ENCODE results near the gene TREH.
A peak's percentile ranks its signal among the peaks of the same experiment; 100 is the strongest.

TREH gene

DNA sequence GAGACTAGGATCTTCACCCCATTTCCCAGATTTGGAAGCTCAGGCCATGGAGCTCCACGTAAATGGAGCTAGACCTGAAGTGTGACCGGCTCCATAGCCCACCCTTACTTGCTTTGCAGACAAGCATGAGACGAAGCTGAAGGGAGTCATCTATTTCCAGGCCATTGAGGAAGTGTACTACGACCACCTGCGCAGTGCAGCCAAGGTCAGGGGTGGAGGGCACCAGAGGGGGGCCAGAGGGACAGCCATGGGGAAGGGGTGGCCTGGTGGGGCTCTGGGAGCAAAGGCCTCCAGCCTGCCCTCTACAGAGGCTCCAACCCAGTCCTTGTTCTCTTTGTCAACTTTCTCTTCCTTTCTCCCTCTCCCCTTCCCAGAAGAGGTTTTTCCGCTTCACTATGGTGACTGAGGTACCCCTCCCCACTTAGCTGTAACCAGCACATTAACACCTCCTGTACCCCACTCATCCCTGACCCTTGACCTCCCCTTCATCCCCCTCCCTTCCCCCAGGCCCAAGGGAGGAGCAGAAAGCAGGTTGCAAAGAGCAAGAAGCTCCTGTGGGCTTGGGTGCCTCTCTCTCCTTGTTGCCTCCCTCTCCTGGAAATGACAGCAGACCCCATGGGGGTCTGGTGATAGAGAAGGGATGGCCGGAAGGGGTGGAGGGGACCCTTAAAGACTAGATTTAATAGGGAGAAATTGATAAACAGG is 23.8 kb downstream of the TREH start:
- Histone ChIP-seq H2AFZ (ENCODE audit: low read length) (no peak overlapping the region), H3K27me3 (ENCODE audit: insufficient read depth, low read length, poor library complexity, severe bottlenecking) (no peaks in the 10 kb centered on the region), H3K36me3 (ENCODE audit: insufficient read depth, low read length) (no peaks in the 10 kb centered on the region), H3K4me3 (ENCODE audit: low read length, poor library complexity, severe bottlenecking) (no peak overlapping the region), H3K9me2 (replicated peaks; ENCODE audit: low read depth, low read length) (no peaks in the 10 kb centered on the region), H3K9ac (ENCODE audit: low read depth, low read length, poor library complexity, severe bottlenecking) (no peak overlapping the region), H3F3A (ENCODE audit: low read depth) (no peaks in the 10 kb centered on the region), H3K79me2 (ENCODE audit: insufficient read depth, low read length) (no peaks in the 10 kb centered on the region), H3K4me1 (ENCODE audit: insufficient read depth, low read length, poor library complexity, severe bottlenecking) (peaks cover 35% of the 10 kb centered on the region), H3K4me2 (ENCODE audit: low read depth, low read length, poor library complexity, severe bottlenecking) (no peak overlapping the region), H4K20me1 (ENCODE audit: insufficient read depth, low read length, poor library complexity, severe bottlenecking) (no peaks in the 10 kb centered on the region), H3K9me3 (ENCODE audit: insufficient read depth, low read depth, low read length) (no peaks in the 10 kb centered on the region)
- TF ChIP-seq EZH2phosphoT487 (IDR thresholded peaks at IDR 0.05; ENCODE audit: borderline replicate concordance): no peak
- TF ChIP-seq, protein P1, sequence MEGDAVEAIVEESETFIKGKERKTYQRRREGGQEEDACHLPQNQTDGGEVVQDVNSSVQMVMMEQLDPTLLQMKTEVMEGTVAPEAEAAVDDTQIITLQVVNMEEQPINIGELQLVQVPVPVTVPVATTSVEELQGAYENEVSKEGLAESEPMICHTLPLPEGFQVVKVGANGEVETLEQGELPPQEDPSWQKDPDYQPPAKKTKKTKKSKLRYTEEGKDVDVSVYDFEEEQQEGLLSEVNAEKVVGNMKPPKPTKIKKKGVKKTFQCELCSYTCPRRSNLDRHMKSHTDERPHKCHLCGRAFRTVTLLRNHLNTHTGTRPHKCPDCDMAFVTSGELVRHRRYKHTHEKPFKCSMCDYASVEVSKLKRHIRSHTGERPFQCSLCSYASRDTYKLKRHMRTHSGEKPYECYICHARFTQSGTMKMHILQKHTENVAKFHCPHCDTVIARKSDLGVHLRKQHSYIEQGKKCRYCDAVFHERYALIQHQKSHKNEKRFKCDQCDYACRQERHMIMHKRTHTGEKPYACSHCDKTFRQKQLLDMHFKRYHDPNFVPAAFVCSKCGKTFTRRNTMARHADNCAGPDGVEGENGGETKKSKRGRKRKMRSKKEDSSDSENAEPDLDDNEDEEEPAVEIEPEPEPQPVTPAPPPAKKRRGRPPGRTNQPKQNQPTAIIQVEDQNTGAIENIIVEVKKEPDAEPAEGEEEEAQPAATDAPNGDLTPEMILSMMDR (conservative IDR thresholded peaks at IDR 0.05; ENCODE audit: low read length): no peak

GRCh38 chr11:118653684-118654390 is 25.6 kb downstream of the TREH start:
- Histone ChIP-seq H3F3A (ENCODE audit: low read depth) (no peaks in the 10 kb centered on the region), H3K36me3 (ENCODE audit: insufficient read depth, low read length) (no peaks in the 10 kb centered on the region), H3K4me2 (ENCODE audit: low read depth, low read length, poor library complexity, severe bottlenecking) (no peak overlapping the region)

DNA sequence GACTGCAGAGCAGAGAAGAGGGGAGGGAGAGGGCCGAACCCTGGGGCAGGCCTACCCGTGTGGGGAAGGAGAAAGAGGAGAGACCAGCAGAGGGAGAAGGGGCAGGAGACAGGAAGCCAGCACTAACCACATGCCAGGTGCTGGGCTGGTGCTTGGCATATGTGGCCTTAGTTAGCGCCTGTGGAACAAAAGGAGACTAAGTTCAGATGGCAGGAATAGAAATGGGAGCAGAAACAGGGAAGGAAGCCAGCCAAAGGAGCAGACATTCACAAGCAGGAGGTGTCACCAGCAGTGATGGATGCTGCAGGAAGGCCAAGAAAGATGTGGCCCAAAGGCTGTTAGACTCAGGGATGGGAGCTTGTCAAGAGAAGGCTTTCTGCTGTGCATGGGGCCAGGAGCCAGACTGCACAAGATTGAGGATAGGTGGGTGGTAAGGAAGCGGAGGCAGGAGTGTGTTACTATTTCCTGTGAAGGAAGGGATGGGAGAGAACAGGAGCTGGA is 26.7 kb downstream of the TREH start:
- Histone ChIP-seq H3K4me3 (ENCODE audit: low read length, poor library complexity, severe bottlenecking) (peak overlapping the region; percentile 10), H3K36me3 (ENCODE audit: insufficient read depth, low read length) (no peaks in the 10 kb centered on the region), H3K79me2 (ENCODE audit: insufficient read depth, low read length) (no peaks in the 10 kb centered on the region)

More at GRCh38 chr11:118653684-118654390, 25.6 kb downstream of the TREH start:
- Histone ChIP-seq H3K9me3 (ENCODE audit: insufficient read depth, low read depth, low read length) (no peaks in the 10 kb centered on the region), H4K20me1 (ENCODE audit: insufficient read depth, low read length, poor library complexity, severe bottlenecking) (no peaks in the 10 kb centered on the region), H3K4me1 (ENCODE audit: insufficient read depth, low read length, poor library complexity, severe bottlenecking) (peaks cover 30% of the 10 kb centered on the region), H3K27me3 (ENCODE audit: insufficient read depth, low read length, poor library complexity, severe bottlenecking) (no peaks in the 10 kb centered on the region), H3K79me2 (ENCODE audit: insufficient read depth, low read length) (no peaks in the 10 kb centered on the region), H3K4me3 (ENCODE audit: low read length, poor library complexity, severe bottlenecking) (no peak overlapping the region), H3K9me2 (replicated peaks; ENCODE audit: low read depth, low read length) (no peaks in the 10 kb centered on the region), H2AFZ (ENCODE audit: low read length) (no peak overlapping the region), H3K9ac (ENCODE audit: low read depth, low read length, poor library complexity, severe bottlenecking) (peak overlapping the region; percentile 47)
- TF ChIP-seq, protein P1 (conservative IDR thresholded peaks at IDR 0.05; ENCODE audit: low read length): no peak
- TF ChIP-seq EZH2phosphoT487 (IDR thresholded peaks at IDR 0.05; ENCODE audit: borderline replicate concordance): no peak

More for the DNA sequence above, 26.7 kb downstream of the TREH start:
- peaks cover 21% of the 10 kb centered on the region for H3K4me1 ChIP-seq (ENCODE audit: insufficient read depth, low read length, poor library complexity, severe bottlenecking)
- peak overlapping the region; percentile 60 for H3K4me2 ChIP-seq (ENCODE audit: low read depth, low read length, poor library complexity, severe bottlenecking)
- H3K27me3 ChIP-seq (ENCODE audit: insufficient read depth, low read length, poor library complexity, severe bottlenecking): no peaks in the 10 kb centered on the region
- peak overlapping the region; percentile 47 for H3K9ac ChIP-seq (ENCODE audit: low read depth, low read length, poor library complexity, severe bottlenecking)
- H4K20me1 ChIP-seq (ENCODE audit: insufficient read depth, low read length, poor library complexity, severe bottlenecking): no peaks in the 10 kb centered on the region
- H3K9me3 ChIP-seq (ENCODE audit: insufficient read depth, low read depth, low read length): no peaks in the 10 kb centered on the region
- H3K9me2 ChIP-seq (replicated peaks; ENCODE audit: low read depth, low read length): no peaks in the 10 kb centered on the region
- TF ChIP-seq EZH2phosphoT487 (IDR thresholded peaks at IDR 0.05; ENCODE audit: borderline replicate concordance): no peak
- TF ChIP-seq, protein P1 (conservative IDR thresholded peaks at IDR 0.05; ENCODE audit: low read length): 0 out of 2 replicates have a peak, but pooled peaks have one; percentile 10
- no peaks in the 10 kb centered on the region for H3F3A ChIP-seq (ENCODE audit: low read depth)
- peak overlapping the region; percentile 68 for H2AFZ ChIP-seq (ENCODE audit: low read length)

All from Loucy (cell line).